ENCODE measurements around the gene PPBP. TPM values are rescaled to one million over a fixed set of nuclear protein-coding genes. Genes with fewer than 3 reads are reported as not detected.

The PPBP gene
- total RNA-seq, 1 donor from 2014 or later = 0.33 TPM

- ATAC-seq (ENCODE audit: low read depth) (no peak), DNase-seq (no peak)
- no peak for TF ChIP-seq CTCF (IDR thresholded peaks at IDR 0.05)
- H3K36me3 Mint-ChIP-seq (ENCODE audit: low read depth) = no peaks in the 10 kb centered on the region
- POLR2A ChIA-PET = no interaction called here
- intact Hi-C loops (cut with micrococcal nuclease) = no loop called here
- CTCF ChIA-PET = no interaction called here
- H3K27me3 Mint-ChIP-seq = peaks cover 20% of the 10 kb centered on the region
- no peak overlapping the region for H3K27ac Mint-ChIP-seq
- H3K4me1 Mint-ChIP-seq = no peaks in the 10 kb centered on the region
- H3K9me3 Mint-ChIP-seq = no peaks in the 10 kb centered on the region
- no peak overlapping the region for H3K4me3 Mint-ChIP-seq
These were observed 12.3 kb upstream of the PPBP start for GRCh38 chr4:74000301-74000700.

GRCh38 chr4:73998040-73999011 lies 10.3 kb upstream of the PPBP start, which contains the start of gene CXCL5:
CXCL5 (minus strand) TSS chr4:73998677; CDS start chr4:73998581, 96 bp downstream.
- H3K4me1 Mint-ChIP-seq = no peaks in the 10 kb centered on the region
- POLR2A ChIA-PET = no interaction called here
- H3K27ac Mint-ChIP-seq = no peak within 1 kb of the TSS
- CTCF ChIA-PET = no interaction called here
- no peaks in the 10 kb centered on the region for H3K9me3 Mint-ChIP-seq
- H3K36me3 Mint-ChIP-seq (ENCODE audit: low read depth) = no peaks in the 10 kb centered on the region
- ATAC-seq (ENCODE audit: low read depth) (no peak), DNase-seq (no peak)
- no peak within 1 kb of the TSS for H3K4me3 Mint-ChIP-seq
- peaks cover 23% of the 10 kb centered on the region for H3K27me3 Mint-ChIP-seq
- TF ChIP-seq CTCF (IDR thresholded peaks at IDR 0.05) = no peak
- intact Hi-C loops (cut with micrococcal nuclease) = no loop called here

- DNase-seq (no peak), ATAC-seq (ENCODE audit: low read depth) (no peak)
- no peaks in the 10 kb centered on the region for H3K4me1 Mint-ChIP-seq
- TF ChIP-seq CTCF (IDR thresholded peaks at IDR 0.05) = no peak
- H3K27me3 Mint-ChIP-seq = peaks cover 5% of the 10 kb centered on the region
- no peak overlapping the region for H3K27ac Mint-ChIP-seq
- H3K4me3 Mint-ChIP-seq = no peak overlapping the region
- H3K36me3 Mint-ChIP-seq (ENCODE audit: low read depth) = no peaks in the 10 kb centered on the region
- CTCF ChIA-PET = no interaction called here
- H3K9me3 Mint-ChIP-seq = no peaks in the 10 kb centered on the region
- intact Hi-C loops (cut with micrococcal nuclease) = no loop called here
- POLR2A ChIA-PET = no interaction called here
These were observed 4.1 kb upstream of the PPBP start for GRCh38 chr4:73992050-73992449.

GRCh38 chr4:73991742-73992000 lies 3.7 kb upstream of the PPBP start:
- ChIA-PET CTCF (no interaction called here), POLR2A (no interaction called here)
- TF ChIP-seq CTCF (IDR thresholded peaks at IDR 0.05) = no peak
- H3K9me3 Mint-ChIP-seq = no peaks in the 10 kb centered on the region
- intact Hi-C loops (cut with micrococcal nuclease) = no loop called here
- ATAC-seq (ENCODE audit: low read depth) = no peak
- no peaks in the 10 kb centered on the region for H3K36me3 Mint-ChIP-seq (ENCODE audit: low read depth)
- peaks cover 5% of the 10 kb centered on the region for H3K27me3 Mint-ChIP-seq
- no peaks in the 10 kb centered on the region for H3K4me1 Mint-ChIP-seq
- H3K4me3 Mint-ChIP-seq = no peak overlapping the region
- H3K27ac Mint-ChIP-seq = no peak overlapping the region
- DNase-seq = no peak

- no peak overlapping the region for H3K27ac Mint-ChIP-seq
- H3K4me3 Mint-ChIP-seq = no peak overlapping the region
- no peak for ATAC-seq (ENCODE audit: low read depth)
- TF ChIP-seq CTCF (IDR thresholded peaks at IDR 0.05) = no peak
- H3K27me3 Mint-ChIP-seq = peaks cover 5% of the 10 kb centered on the region
- ChIA-PET POLR2A (no interaction called here), CTCF (no interaction called here)
- intact Hi-C loops (cut with micrococcal nuclease) = no loop called here
- no peaks in the 10 kb centered on the region for H3K36me3 Mint-ChIP-seq (ENCODE audit: low read depth)
- H3K9me3 Mint-ChIP-seq = no peaks in the 10 kb centered on the region
- no peak for DNase-seq
- no peaks in the 10 kb centered on the region for H3K4me1 Mint-ChIP-seq
These were observed 3.2 kb upstream of the PPBP start for GRCh38 chr4:73990988-73991741.
